Spleen (tissue), 11 donors: ENCODE data around the gene ADORA2A. TPM values are rescaled to one million over a fixed set of nuclear protein-coding genes. Genes with fewer than 3 reads are reported as not detected.
A peak's percentile ranks its signal among the peaks of the same experiment; 100 is the strongest.

Source experiments
- DNase-seq: peaks from one replicate; pipeline ENCODE4 v3.0.0-alpha.2; 2020
- H3K27ac ChIP-seq, 8 donors: fragments of 200-600 bp; sonication (generic) in 7 of 8; 1 replicate in 4 of 8; 2 replicates in 4 of 8; pipeline versions ENCODE4 v1.5.0 to v1.8.0; 2016 to 2021; ENCODE audit warnings: inconsistent platforms in 4 of 8, mild to moderate bottlenecking in 4 of 8, moderate library complexity in 1 of 8
- H3K27me3 ChIP-seq, 7 donors: fragments of 200-600 bp; sonication (generic) in 6 of 7; replicated peaks in 1 of 7; 1 replicate in 4 of 7; 2 replicates in 3 of 7; pipeline versions ENCODE4 v1.5.0 to v1.8.0; 2016 to 2021; ENCODE audit warnings: inconsistent platforms in 3 of 7, mild to moderate bottlenecking in 1 of 7
- H3K36me3 ChIP-seq, 6 donors: fragments of 200-600 bp; sonication (generic) in 5 of 6; 1 replicate in 4 of 6; 2 replicates in 2 of 6; pipeline versions ENCODE4 v1.5.0 to v1.8.0; 2016 to 2021; ENCODE audit warnings: inconsistent platforms in 2 of 6
- H3K4me1 ChIP-seq, 6 donors: fragments of 200-600 bp; sonication (generic) in 5 of 6; 1 replicate in 3 of 6; 2 replicates in 3 of 6; pipeline versions ENCODE4 v1.5.0 to v1.8.0; 2016 to 2021; ENCODE audit warnings: inconsistent platforms in 3 of 6
- H3K4me3 ChIP-seq, 8 donors: fragments of 200-600 bp; sonication (generic) in 7 of 8; 1 replicate in 4 of 8; 2 replicates in 4 of 8; pipeline versions ENCODE4 v1.5.0 to v1.8.0; 2016 to 2021; ENCODE audit warnings: inconsistent platforms in 4 of 8, mild to moderate bottlenecking in 4 of 8, moderate library complexity in 2 of 8
- H3K9me3 ChIP-seq, 8 donors: fragments of 200-600 bp; sonication (generic) in 7 of 8; 1 replicate in 4 of 8; 2 replicates in 4 of 8; pipeline versions ENCODE4 v1.5.0 to v1.8.0; 2016 to 2021; ENCODE audit warnings: inconsistent platforms in 4 of 8
- CTCF ChIP-seq, 11 experiments: fragments of 200-600 bp in 7 of 11; fragments of 450-650 bp in 4 of 11; sonication (generic) in 4 of 11; IDR thresholded peaks in 8 of 11; conservative IDR thresholded peaks in 3 of 11; 1 replicate in 7 of 11; 2 replicates in 4 of 11; pipeline versions ENCODE4 v1.4.0 to v1.8.0; 2016 to 2021; ENCODE audit warnings: antibody characterized with exemption in 11 of 11, inconsistent platforms in 4 of 11, mild to moderate bottlenecking in 1 of 11
- POLR2A ChIP-seq, 3 donors: fragments of 450-650 bp; IDR thresholded peaks; one replicate each; pipeline ENCODE4 v1.5.1; 2017; ENCODE audit warnings: antibody characterized with exemption in 3 of 3, mild to moderate bottlenecking in 1 of 3
- POLR2AphosphoS5 ChIP-seq, 3 donors: sonication (generic); formaldehyde crosslinking; IDR thresholded peaks; one replicate each; pipeline ENCODE4 v1.5.1; 2017; ENCODE audit warnings: antibody characterized with exemption in 3 of 3
- WGBS, 5 donors: extraction: QIAGEN DNeasy Blood & Tissue Kit in 3 of 5; methylation state at CpG; one replicate each; pipeline versions ENCODE4 v1.1.5 to v1.1.7; 2013 to 2018; 5-methylcytosine and 5-hydroxymethylcytosine counted together
- intact Hi-C: fragments of 100-400 bp; cut with DNase I; formaldehyde crosslinking; loops from one replicate; pipeline ENCODE4 v1.15.0; 2023; ENCODE audit warnings: low total_unique reads
- polyA plus RNA-seq, 3 donors: library from polyadenylated mRNA; stranded (reverse); fragments of 200-250 nt; gene quantifications; one replicate each; pipeline ENCODE4 v1.2.1, GENCODE V29; 2013
- total RNA-seq, 7 donors: library from RNA; depleted of rRNA in 3 of 7; stranded (reverse); fragments of >200 nt in 3 of 7; fragmentation: NEBNext Ultra II Directional in 4 of 7; extraction: Animal tissue kit (Norgen Biotek cat#: 25700) in 4 of 7; gene quantifications; one replicate each; pipeline versions ENCODE4 v1.1.0 to v1.2.1, GENCODE V29; 2016 to 2021
- donor health status: healthy with polysubstance abuse.
- donor health status: DM: no; HTN: no; CAD: no; lungs with moderate emphysema.
- donor health status: DM: no; HTN: no; CAD: no.
- donor health status: Bipolar disorder and iron deficiency.
- donor health status: healthy.
- donor health status: DM: no; HTN: no; CAD: no.
- donor health status: DM: yes; HTN: yes; CAD: no.

Gene ADORA2A
- total and polyA plus RNA-seq, 10 donors, result 8.3 to 31.1 (median 20.2) TPM

- peak in 1 of 3 donors; percentile 51 for TF ChIP-seq POLR2AphosphoS5 (IDR thresholded peaks at IDR 0.05)
- TF ChIP-seq POLR2A (IDR thresholded peaks at IDR 0.05), result no peak
- no peak for TF ChIP-seq CTCF (IDR thresholded peaks at IDR 0.05 in 8 of 11, conservative IDR thresholded peaks at IDR 0.05 in 3 of 11)
- Histone ChIP-seq H3K9me3 (no peaks in the 10 kb centered on the region), H3K27ac (no peak overlapping the region), H3K36me3 (peaks cover 0 to 83% (median 37%) of the 10 kb centered on the region in 6 donors), H3K27me3 (no peaks in the 10 kb centered on the region), H3K4me1 (peaks cover 0 to 14% (median 9%) of the 10 kb centered on the region in 6 donors), H3K4me3 (no peak overlapping the region)
- intact Hi-C loops, result no loop called here
- 88 to 94% (median 91%) methylated on average over 26 of the region's 26 CpGs for WGBS, 5 donors
- no peak for DNase-seq
These were observed 12.1 kb upstream of the ADORA2A start for GRCh38 chr22:24414984-24415945.

DNA sequence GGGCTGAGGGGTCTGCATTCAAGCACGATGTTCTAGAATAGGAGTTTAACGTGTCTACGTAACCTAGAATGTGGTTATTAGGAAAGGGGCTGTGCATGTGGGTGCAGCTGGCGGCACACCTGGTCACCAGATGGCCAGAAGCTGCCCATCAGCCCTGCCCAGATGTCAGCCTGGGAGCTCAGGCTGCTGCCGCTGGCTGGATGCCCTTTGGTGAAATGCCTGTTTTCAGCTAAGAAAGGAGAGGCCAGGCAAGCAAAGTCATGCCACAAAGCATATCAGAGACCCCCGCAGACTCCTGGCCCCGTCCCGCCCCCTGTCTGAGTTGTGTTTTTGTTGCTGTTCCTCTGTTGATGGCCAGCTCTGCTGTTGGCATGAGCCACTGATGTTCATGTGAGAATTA, 11.3 kb upstream of the ADORA2A start:
- no peaks in the 10 kb centered on the region for H3K27me3 ChIP-seq
- peaks cover 0 to 75% (median 37%) of the 10 kb centered on the region in 6 donors for H3K36me3 ChIP-seq
- no peak overlapping the region for H3K4me3 ChIP-seq
- H3K27ac ChIP-seq, result no peak overlapping the region
- H3K4me1 ChIP-seq, result peaks cover 0 to 22% (median 16%) of the 10 kb centered on the region in 6 donors
- no peak for TF ChIP-seq CTCF (IDR thresholded peaks at IDR 0.05 in 8 of 11, conservative IDR thresholded peaks at IDR 0.05 in 3 of 11)
- no peak for TF ChIP-seq POLR2A (IDR thresholded peaks at IDR 0.05)
- TF ChIP-seq POLR2AphosphoS5 (IDR thresholded peaks at IDR 0.05), result no peak
- peak; percentile 67 for DNase-seq
- intact Hi-C loops, result no loop called here
- no peaks in the 10 kb centered on the region for H3K9me3 ChIP-seq
- WGBS, 5 donors, result 93 to 96% (median 94%) methylated on average over 8 of the region's 8 CpGs

GRCh38 chr22:24416611-24417010, 10.8 kb upstream of the ADORA2A start:
- WGBS, 5 donors, result 84 to 91% (median 89%) methylated on average over 6 of the region's 6 CpGs
- Histone ChIP-seq H3K4me3 (no peak overlapping the region), H3K9me3 (no peaks in the 10 kb centered on the region), H3K4me1 (peaks cover 0 to 27% (median 20%) of the 10 kb centered on the region in 6 donors), H3K36me3 (peaks cover 0 to 70% (median 36%) of the 10 kb centered on the region in 6 donors), H3K27me3 (no peaks in the 10 kb centered on the region), H3K27ac (no peak overlapping the region)
- no peak for TF ChIP-seq POLR2AphosphoS5 (IDR thresholded peaks at IDR 0.05)
- no peak for TF ChIP-seq POLR2A (IDR thresholded peaks at IDR 0.05)
- no peak for TF ChIP-seq CTCF (IDR thresholded peaks at IDR 0.05 in 8 of 11, conservative IDR thresholded peaks at IDR 0.05 in 3 of 11)
- intact Hi-C loops, result no loop called here
- DNase-seq, result no peak

GRCh38 chr22:24417200-24417599, 10.2 kb upstream of the ADORA2A start:
- no peak for DNase-seq
- H3K27ac ChIP-seq, result no peak overlapping the region
- no peaks in the 10 kb centered on the region for H3K9me3 ChIP-seq
- TF ChIP-seq POLR2A (IDR thresholded peaks at IDR 0.05), result no peak
- peak in 2 of 3 donors; percentile 9 to 43 for TF ChIP-seq POLR2AphosphoS5 (IDR thresholded peaks at IDR 0.05)
- WGBS, 5 donors, result 82 to 87% (median 83%) methylated on average over 7 of the region's 7 CpGs
- intact Hi-C loops, result no loop called here
- no peak overlapping the region for H3K4me3 ChIP-seq
- H3K4me1 ChIP-seq, result peaks cover 0 to 29% (median 21%) of the 10 kb centered on the region in 6 donors
- H3K27me3 ChIP-seq, result no peaks in the 10 kb centered on the region
- peaks cover 0 to 64% (median 33%) of the 10 kb centered on the region in 6 donors for H3K36me3 ChIP-seq
